Stimulated activated CD8-positive, alpha-beta memory T cell treated with anti-CD3 and anti-CD28 coated beads, Interleukin-4, amount 100 ng/mL, for 24 hours (primary cell): Measurements from ENCODE around the gene PCCA.
A peak's percentile ranks its signal among the peaks of the same experiment; 100 is the strongest.
"Not testable (repeated sequence)": the region's sequence is repeated elsewhere in the genome, so short reads cannot be mapped to it uniquely, and the experiment has no call there.

Experiments
- DNase-seq: peaks from one replicate; pipeline ENCODE4 v3.0.0-alpha.2; 2020; ENCODE audit warnings: low read depth

Gene PCCA, protein sequence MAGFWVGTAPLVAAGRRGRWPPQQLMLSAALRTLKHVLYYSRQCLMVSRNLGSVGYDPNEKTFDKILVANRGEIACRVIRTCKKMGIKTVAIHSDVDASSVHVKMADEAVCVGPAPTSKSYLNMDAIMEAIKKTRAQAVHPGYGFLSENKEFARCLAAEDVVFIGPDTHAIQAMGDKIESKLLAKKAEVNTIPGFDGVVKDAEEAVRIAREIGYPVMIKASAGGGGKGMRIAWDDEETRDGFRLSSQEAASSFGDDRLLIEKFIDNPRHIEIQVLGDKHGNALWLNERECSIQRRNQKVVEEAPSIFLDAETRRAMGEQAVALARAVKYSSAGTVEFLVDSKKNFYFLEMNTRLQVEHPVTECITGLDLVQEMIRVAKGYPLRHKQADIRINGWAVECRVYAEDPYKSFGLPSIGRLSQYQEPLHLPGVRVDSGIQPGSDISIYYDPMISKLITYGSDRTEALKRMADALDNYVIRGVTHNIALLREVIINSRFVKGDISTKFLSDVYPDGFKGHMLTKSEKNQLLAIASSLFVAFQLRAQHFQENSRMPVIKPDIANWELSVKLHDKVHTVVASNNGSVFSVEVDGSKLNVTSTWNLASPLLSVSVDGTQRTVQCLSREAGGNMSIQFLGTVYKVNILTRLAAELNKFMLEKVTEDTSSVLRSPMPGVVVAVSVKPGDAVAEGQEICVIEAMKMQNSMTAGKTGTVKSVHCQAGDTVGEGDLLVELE

DNA sequence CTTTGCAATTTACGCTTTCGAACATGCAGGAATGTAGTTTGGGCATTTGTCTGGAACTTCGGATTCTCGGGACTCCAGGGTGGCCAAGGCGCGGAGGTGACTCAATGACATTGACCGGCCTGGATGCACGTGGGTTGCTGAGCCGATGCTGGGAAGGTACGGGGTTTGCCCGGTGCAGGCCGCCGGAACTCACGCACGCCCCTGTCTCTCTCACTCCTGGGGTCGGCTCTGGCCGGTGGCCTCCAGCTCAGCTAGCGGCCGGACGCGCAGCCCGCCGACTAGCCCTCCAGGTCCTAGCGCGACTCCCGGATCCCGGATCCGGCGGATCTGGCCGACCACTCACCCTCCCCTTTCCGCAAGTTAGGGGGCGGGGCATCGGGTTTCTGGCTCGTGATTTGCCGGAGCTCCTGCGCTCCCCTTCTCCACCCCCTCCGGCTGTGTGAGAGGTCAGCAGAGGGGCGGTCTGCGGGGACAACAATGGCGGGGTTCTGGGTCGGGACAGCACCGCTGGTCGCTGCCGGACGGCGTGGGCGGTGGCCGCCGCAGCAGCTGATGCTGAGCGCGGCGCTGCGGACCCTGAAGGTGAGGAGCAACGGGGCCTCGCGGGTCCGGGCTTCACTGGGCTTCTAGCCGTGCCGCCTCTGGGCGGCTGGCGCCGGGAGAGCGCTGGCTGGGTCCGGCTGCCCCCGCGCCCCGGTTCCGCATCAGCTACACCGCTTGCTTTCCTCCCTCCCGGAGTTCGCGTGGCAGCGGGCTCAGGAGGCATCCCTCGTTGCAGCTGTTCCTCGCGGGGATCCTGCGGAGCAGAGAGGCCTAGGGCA is at the start of gene PCCA:
Gene PCCA, plus strand, starts transcription at position 450 of the 821 bp plus-strand sequence. Its CDS starts 28 bp downstream, at position 478.
- peak; percentile 81 for DNase-seq

DNA sequence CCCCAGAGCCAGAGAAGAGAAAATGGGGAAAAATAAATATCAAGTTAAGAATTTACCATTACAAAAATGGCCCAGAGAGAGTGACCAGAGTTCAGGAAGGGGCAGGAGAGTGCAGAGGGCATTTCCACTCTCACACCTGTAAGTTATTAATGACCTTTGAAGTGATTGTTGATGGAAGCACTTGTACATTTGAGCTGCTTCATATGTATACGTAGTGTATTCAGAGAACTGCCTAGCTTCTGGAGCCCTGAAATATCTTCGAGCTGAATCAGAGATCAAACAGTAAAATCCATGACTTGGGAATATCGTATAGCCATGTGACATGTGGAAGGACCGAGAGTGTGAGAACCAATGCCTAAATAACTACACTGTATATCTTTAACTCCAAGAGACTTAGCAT is 49.2 kb upstream of the PCCA start:
- DNase-seq: no peak

DNA sequence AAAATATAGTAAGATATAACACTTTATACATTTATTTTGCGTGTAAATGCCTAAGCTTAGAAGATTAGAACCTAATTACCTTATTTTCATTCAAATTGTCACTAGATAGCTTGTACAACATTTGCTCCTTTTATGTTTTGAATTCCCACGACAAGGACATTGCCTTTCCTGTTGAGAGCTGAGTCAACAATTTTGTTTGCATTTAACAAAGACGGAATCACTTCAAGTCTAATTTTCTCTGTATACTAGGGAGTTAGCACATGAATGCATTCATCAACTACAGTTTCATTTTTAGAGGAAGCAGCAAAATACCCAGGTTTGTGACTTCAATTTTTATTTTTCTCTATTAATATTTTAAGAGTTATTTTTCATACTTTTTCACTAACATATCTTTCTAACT is 48.7 kb upstream of the PCCA start:
- DNase-seq: no peak

DNA sequence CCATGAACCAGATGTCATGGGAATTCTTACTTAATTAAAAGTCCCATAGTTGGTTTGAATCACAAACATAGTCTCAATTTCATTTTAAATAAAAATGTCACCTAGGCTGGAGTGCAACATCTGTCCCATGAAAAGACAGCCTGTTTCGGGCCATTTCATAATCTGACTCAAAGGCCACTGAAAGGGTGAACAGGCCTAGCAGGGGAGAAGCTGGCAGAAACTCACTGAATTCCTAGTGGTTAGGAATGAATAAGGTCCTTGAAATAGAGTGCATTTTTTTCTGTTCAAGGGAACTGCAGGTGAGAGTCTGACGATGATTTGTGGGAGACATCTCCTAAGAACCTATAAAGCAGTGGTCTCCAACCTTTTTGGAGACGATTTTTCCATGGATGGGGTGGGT is 44.0 kb upstream of the PCCA start:
- no peak for DNase-seq

DNA sequence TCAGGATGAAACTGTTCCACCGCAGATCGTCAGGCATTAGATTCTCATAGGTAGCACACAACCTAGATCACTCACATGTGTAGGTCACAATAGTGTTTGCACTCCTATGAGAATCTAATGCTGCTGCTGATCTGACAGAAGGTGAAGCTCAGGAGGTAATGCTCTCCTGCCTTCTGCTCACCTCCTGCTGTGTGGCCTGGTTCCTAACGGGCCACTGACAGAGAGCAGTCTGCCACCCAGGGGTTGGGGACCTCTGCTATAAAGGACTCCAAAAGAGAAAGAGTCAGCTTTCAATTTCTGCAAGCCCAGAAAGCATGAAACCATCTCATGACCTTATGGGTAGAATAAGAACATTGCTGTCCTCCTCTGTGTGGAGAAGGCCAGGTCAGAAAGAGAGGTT is 43.5 kb upstream of the PCCA start:
- no peak for DNase-seq

DNA sequence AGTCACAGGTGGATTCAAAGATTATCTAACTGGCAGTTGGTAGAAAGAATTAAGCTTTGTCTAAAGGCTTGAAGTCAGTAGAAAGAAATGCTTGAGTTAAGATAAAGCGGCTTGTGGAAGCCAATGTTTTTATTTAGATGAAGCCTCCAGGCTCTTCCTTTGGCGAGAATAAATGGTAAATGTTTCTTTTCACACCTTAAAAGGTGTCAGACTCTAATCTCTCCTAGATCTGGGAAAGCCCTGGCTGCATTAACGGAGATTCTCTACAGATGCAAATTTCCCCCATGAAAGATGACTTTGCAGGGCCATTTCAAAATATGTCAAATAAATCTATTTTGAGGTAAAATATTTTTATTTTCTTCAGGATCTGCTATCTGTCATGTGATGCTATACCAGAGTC is 37.8 kb upstream of the PCCA start:
- DNase-seq: no peak

DNA sequence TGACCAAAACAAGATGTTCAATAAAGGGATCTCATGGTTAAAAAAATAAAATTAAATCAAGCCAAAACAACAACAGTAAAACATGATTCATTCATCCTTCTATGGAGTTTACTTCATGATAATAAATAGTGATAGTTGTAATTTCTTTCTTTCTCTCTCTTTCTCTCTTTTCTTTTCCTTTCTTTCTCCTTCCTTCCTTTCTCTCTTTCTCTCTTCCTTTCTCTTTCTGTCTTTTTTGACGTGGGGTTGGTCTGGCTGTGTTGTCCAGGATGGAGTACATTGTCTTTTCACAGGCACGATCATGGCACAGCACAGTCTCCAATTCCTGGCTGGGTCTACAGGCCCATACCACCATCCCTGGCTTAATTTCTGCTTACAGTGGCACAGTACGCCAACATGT is 29.1 kb upstream of the PCCA start:
- DNase-seq: no peak

DNA sequence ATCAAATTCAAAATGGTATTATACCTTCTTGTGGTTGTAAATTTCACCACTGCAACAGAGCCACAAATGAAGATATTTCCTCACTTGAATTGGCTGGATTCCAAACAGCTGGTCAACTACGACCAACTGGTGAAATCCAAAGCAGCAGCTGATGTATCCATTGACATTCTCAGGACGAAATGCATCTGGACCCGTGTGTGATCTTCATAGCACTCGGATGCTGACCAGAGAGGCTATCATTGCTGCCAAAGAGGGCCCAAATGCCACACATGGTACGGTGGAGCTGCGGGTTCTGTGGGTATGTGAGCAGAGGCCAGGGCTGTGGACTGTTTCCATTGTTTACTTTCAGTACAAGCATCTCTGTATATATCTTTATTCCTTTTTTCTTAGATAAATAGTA is 25.6 kb upstream of the PCCA start:
- DNase-seq: no peak

DNA sequence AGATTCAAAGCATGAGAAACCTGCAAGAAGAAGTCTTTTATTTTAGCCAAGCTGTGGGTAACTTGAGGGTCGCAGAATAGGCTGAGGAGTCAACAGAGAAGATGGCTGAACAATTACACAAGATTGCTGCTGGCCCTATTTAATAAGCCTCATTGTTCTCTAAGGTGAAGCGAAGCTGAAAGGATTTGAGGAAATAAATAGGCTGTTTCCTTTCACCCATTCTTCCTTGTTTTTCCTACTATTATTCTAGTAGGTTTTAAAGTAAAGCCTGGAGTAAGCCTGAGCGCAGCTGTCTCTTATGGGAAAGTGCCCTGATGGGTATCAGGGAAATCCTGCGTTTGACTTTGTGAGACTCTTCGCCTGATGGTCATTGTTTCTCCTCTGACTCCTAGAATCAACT is 25.0 kb upstream of the PCCA start:
- DNase-seq: no peak

DNA sequence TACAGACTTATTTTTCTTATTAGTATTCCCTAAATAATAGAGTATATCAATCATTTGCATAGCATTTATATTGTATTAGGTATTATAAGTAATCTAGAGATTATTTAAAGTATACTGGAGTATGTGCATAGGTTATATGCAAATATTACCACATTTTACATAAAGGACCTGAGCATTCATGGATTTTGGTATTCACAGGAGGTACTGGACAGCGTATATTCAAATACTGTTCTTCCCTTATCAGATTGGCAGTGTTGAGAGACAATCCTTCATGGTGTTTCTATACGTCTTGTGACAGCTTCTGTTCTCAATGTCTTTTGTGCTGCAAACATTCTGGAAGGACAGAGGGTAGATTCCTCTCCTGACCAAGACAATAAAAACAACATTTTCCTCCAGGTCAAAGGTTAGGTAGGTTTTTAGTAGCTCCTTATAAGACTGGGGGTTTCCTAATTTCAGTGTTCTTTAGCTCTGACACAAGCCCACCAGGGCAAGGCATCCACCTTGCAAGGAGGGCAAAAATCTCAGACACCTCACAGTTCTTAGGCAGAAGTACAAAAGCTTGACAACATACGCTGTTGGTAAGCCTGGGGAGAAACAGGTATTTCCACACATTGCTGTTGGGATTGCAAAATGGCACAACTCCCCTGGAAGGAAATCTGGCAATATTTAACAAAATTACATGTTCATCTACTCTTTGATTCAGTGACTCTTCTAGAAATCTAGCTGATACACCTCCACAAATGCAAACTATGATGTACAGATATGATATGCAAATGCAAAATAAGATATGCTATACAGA is 20.6 kb upstream of the PCCA start:
- DNase-seq: no peak

DNA sequence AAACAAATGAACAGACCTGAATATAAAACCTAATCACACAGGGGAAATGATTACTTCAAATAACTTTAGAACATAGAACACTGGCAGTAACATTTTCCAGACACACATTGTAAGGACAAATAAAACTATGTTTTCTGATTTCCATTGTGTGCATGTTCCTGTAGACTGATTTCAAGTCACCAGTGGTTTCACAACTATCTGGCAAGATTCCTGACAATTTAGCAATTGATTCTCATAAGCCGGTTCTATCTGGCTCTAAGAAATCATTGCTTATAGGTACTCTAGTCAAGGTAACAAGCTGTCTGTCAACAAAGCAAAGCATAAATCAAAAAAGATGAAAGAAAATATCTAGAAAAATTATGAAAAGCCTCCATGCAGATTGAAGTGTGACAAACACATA is 19.6 kb upstream of the PCCA start:
- DNase-seq: no peak

DNA sequence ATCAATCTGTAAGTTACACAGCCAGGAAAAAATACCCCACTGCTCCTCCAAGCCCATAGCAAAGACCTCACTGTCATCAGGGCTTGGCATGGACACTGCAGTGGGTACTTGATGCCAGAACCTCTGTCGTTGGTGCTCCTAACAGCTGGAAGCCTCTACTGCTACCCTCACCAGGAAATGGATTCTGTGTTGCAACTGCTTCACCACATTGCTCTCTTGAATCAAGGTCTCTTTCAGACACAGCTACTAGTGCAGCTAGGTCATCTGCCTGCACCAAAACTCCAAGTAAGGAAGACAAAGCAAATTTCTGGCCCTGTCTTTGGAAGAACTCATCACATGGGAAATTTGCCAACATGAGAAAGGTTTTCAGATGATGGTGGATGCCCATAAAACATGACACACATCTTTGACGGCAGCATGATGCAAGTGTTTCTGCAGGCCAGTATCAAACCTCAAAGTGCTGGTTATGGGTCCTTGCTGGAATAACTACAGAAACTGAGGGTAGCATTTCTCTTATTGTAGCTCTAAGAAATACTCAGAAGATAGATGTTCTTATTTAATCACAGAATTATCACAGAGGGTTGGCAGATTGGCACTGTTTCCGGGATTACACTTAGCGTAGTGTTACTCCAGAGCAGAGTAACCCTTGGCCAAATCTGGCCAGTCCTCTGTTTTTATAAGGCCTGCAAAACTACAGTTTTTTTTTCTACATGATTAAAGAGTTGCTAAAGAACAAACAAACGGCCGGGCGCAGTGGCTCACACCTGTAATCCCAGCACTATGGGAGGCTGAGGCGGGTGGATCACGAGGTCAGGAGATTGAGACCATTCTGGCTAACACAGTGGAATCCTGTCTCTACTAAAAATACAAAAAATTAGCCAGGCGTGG is 12.9 kb upstream of the PCCA start:
- DNase-seq: no peak

DNA sequence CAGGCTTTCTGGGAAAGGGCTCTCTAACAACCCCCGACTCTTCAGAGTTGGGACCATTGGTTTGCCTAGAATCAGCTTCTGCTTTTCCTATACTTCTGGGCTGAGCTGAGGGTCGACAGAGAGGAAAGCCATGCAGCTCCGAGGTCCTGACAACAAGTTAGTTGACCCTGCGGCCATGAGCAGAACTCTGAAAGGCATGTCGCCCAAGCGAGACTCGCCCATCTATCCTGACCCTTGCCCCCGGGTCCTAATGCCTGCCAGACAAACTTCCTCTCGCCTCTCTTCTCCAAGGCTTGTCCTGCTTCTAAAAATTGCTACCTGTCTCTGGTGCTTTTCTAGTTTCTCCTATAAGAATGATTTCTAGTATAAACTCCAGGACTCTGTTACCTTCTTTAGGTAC is 9.9 kb upstream of the PCCA start:
- DNase-seq: not testable (repeated sequence)

DNA sequence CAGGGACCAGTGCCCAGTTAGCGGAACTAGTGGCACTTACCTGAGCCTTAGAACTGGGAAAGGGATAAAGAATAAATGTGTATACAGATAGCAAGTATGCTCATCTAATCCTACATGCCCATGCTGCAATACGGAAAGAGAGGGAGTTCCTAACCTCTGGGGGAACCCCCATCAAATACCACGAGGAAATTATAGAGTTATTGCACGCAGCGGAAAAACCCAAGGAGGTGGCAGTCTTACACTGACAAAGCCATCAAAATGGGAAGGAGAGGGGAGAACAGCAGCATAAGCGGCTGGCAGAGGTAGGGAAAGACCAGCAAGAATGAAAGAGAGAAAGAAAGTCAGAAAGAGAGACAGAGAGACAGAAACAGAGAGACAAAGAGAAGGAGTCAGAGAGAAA is 5.5 kb upstream of the PCCA start:
- not testable (repeated sequence) for DNase-seq

DNA sequence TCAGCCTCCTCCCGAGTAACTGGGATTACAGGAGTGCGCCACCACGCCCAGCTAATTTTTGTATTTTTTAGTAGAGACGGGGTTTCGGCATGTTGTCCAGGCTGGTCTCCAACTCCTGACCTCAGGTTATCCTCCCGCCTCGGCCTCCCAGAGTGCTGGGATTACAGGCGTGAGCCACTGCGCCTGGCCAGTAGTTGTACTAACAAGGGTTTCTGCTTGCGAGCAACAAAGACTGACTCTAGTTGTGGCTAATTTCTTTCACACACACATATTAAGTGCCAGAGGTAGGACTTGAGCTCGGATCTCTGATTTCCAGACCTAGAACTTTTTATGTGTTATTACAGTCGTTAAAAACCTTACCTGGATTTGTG is 635 bp upstream of the PCCA start:
- DNase-seq: no peak

DNA sequence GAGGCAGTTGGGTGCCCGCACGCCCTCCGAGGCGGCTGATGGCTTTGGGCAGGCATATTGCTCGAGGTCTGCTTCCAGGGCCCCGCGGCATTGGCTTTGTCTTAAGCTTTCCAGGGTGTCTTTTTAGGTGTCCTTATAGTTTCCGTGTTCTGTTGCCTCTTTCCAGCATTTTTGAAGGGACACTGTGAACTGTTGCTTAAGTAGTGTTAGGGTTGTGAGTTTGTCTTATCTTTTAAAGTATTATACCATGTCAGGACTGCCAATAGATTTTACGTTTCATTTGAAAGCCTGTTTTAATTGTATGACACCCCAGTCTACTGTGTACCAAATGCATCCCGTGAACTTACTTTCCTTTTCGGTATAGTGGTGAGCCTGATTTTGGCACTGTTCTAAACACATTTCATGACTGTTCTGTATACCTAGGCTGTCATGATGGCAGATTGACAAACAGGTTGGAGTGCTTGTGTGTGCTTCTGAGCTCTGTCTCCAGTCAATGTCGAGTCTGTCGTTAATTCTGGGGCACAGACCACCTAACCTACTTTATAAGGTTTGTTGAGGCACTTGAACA is 656 bp downstream of the PCCA start:
- DNase-seq: no peak

DNA sequence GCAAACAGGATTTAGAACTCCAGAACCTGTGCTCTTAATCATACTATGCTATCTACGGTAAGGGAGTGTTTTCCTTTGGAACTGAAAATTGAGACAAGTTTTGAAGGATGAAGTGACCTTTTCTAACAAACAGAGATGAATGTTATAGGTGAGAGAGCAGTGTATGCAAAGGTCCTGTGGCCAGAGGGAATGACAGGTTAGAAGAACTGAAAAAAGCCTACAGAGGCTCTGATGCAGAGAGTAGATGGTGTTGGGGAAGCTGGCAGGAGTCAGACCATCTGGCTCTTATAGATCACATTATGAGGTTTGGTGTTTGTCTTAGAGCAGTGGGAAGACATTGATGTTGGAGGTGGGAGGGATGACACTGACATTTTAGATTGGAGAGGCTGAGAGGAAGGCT is 2.0 kb downstream of the PCCA start:
- no peak for DNase-seq

DNA sequence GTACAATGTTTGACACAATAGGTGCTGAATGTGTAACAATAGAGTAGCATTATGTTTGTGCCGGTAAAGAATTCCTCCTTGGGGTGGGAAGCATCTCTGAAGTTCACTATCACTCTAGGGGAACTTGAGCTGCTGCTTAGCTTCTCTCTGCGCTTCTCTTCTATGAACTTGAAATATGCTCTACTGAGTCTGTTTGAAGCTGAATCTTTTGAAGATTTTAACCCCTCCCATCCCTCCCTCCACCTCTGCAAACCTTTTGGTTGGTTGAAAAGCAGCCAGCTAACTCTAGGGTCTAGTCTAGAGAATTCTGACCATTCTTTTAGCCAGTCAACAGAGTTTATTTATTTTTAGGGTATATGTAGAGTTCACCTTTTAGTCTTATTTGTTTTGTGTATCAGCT is 2.5 kb downstream of the PCCA start:
- no peak for DNase-seq

DNA sequence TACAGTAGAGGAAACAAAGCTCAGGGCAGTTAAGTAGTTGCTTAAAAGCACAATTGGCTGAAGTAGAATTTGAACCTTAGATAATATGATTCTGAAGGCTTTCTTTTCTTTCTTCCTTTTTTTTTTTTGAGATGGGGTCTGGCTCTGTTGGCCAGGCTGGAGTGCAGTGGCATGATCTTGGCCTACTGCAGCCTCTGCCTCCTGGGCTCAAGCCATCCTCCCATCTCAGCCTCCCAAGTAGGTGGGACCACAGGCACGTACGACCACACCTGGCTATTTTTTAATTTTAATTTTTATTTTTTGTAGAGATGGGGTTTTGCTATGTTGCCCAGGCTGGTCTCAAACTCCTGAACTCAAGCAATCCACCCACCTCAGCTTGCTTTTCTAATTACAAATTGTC is 3.4 kb downstream of the PCCA start:
- not testable (repeated sequence) for DNase-seq

DNA sequence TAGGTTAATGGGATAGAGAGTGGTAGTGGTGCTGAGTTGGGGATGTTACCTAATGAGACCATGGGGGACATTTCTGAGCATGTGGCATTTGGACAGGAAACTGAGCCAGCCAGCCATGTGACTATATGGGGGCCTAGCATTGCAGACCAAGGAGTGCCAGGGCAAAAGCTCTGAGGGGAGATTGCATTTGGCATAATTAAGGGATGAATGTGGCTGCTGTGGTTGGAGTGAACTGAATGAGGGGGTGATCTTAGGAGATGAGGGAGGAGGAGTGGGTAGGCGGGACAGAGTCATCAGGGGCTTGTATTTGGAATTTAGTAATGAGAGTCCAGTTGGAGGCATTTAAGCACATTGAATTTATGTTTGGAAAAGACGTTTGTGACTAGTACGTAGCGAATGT is 6.6 kb downstream of the PCCA start:
- no peak for DNase-seq

DNA sequence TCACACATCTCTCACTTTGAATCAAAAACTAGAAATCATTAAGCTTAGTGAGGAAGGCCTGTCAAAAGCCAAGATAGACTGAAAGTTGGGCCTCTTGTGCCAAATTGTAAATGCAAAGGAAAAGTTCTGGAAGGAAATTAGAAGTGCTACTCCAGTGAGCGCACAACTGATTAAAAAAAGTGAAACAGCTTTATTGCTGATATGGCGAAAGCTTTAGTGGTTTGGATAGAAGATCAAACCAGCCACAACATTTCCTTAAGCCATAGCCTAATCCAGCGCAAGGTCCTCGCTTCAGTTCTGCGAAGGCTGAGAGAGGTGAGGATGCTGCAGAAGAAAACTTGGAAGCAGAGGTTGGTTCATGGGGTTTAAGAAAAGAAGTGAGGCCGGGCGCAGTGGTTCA is 7.6 kb downstream of the PCCA start:
- DNase-seq: no peak
